GM19397 (cell line): ENCODE results near the gene ZMIZ1.
"Not testable (repeated sequence)": the region's sequence is repeated elsewhere in the genome, so short reads cannot be mapped to it uniquely, and the experiment has no call there.

Source experiments
- ATAC-seq: cut with Tn5 transposase; IDR thresholded peaks from one replicate; pipeline ENCODE4 v1.9.1; 2021; ENCODE audit warnings: mild to moderate bottlenecking, moderate library complexity; ENCODE audit not compliant: unreplicated experiment

The ZMIZ1 gene

GRCh38 chr10:79331709-79332108 is 262.9 kb downstream of the ZMIZ1 start:
- ATAC-seq: peak; percentile 80

GRCh38 chr10:79332610-79333315 is 264.0 kb downstream of the ZMIZ1 start:
- not testable (repeated sequence) for ATAC-seq

- no peak for ATAC-seq
These were observed 264.7 kb downstream of the ZMIZ1 start for GRCh38 chr10:79333513-79333912.

- no peak for ATAC-seq
These were observed 265.8 kb downstream of the ZMIZ1 start for GRCh38 chr10:79334573-79334972.

GRCh38 chr10:79335094-79335469 is 266.3 kb downstream of the ZMIZ1 start:
- no peak for ATAC-seq

- no peak for ATAC-seq
These were observed 266.9 kb downstream of the ZMIZ1 start for GRCh38 chr10:79335470-79336235.

GRCh38 chr10:79336276-79336675 is 267.5 kb downstream of the ZMIZ1 start:
- no peak for ATAC-seq

- no peak for ATAC-seq
These were observed 268.0 kb downstream of the ZMIZ1 start for GRCh38 chr10:79336739-79337138.

- not testable (repeated sequence) for ATAC-seq
These were observed 269.2 kb downstream of the ZMIZ1 start for GRCh38 chr10:79337783-79338469.

GRCh38 chr10:79339266-79339665 is 270.5 kb downstream of the ZMIZ1 start:
- ATAC-seq: no peak

GRCh38 chr10:79340646-79341244 is 272.0 kb downstream of the ZMIZ1 start:
- no peak for ATAC-seq

- ATAC-seq: no peak
These were observed 273.6 kb downstream of the ZMIZ1 start for GRCh38 chr10:79342295-79342761.

GRCh38 chr10:79342811-79343561 is 274.2 kb downstream of the ZMIZ1 start:
- no peak for ATAC-seq

- no peak for ATAC-seq
These were observed 275.9 kb downstream of the ZMIZ1 start for GRCh38 chr10:79344502-79345195.

- ATAC-seq: no peak
These were observed 276.7 kb downstream of the ZMIZ1 start for GRCh38 chr10:79345241-79346011.

- no peak for ATAC-seq
These were observed 277.2 kb downstream of the ZMIZ1 start for GRCh38 chr10:79346012-79346340.

- ATAC-seq: no peak
These were observed 277.8 kb downstream of the ZMIZ1 start for GRCh38 chr10:79346388-79347225.

GRCh38 chr10:79347226-79347893 is 278.6 kb downstream of the ZMIZ1 start, which contains the start of gene PPIF:
TSS of gene PPIF (plus strand) at chr10:79347469. CDS start at chr10:79347549, 80 bp downstream.
- ATAC-seq: peak; percentile 90
